ENCODE results near the gene TBC1D9. TPM values are rescaled to one million over a fixed set of nuclear protein-coding genes. Genes with fewer than 3 reads are reported as not detected.

TBC1D9 gene
- total and polyA plus RNA-seq, 2 of the 13 experiments (the other 11 are each of a cell fraction or from before 2014, with no cell fraction given), result 11.9 to 12.2 TPM

GRCh38 chr4:140710908-140711622 lies 45.1 kb downstream of the TBC1D9 start (continued):
- TF ChIP-seq ATF4 (CRISPR knock-in tag; IDR thresholded peaks at IDR 0.05) (peak in 1 of 2 experiments; percentile 76; a peak in 2 of 4 replicates), ZSCAN20 (CRISPR knock-in tag; IDR thresholded peaks at IDR 0.05; ENCODE audit: borderline replicate concordance) (no peak), ZNF318 (CRISPR knock-in tag; IDR thresholded peaks at IDR 0.05) (no peak), TBL1XR1 (IDR thresholded peaks at IDR 0.05; ENCODE audit: borderline replicate concordance, low read length, partially characterized antibody) (peak; percentile 22), RELA (CRISPR knock-in tag; IDR thresholded peaks at IDR 0.05) (no peak), KMT2B (CRISPR knock-in tag; IDR thresholded peaks at IDR 0.05) (0 out of 2 replicates have a peak, but pooled peaks have one; percentile 30), ZNF354B (CRISPR knock-in tag; IDR thresholded peaks at IDR 0.05) (no peak), GATAD2A (CRISPR knock-in tag; IDR thresholded peaks at IDR 0.05) (peak; percentile 63), ZNF253 (CRISPR knock-in tag; IDR thresholded peaks at IDR 0.05; ENCODE audit: borderline replicate concordance) (no peak), HNF4G (IDR thresholded peaks at IDR 0.05; ENCODE audit: borderline replicate concordance, low read depth, low read length) (peak; percentile 38; the same call in 1 of the 2 replicates), HNF4G (CRISPR knock-in tag; IDR thresholded peaks at IDR 0.05; ENCODE audit: borderline replicate concordance, low read depth) (no peak), ZFP37 (CRISPR knock-in tag; IDR thresholded peaks at IDR 0.05; ENCODE audit: borderline replicate concordance) (no peak), STAT6 (CRISPR knock-in tag; IDR thresholded peaks at IDR 0.05; ENCODE audit: borderline replicate concordance) (0 out of 2 replicates have a peak, but pooled peaks have one; percentile 47), SNAPC5 (CRISPR knock-in tag; IDR thresholded peaks at IDR 0.05; ENCODE audit: borderline replicate concordance) (no peak)

All from HepG2 (cell line).